BLaER1 (cell line): Measurements from ENCODE around the gene PARM1.

Experiments
- H3K27ac ChIP-seq: shearing (Covaris generic); formaldehyde crosslinking; 2 replicates; pipeline ENCODE4 v1.8.1; 2022
- H3K27me3 ChIP-seq: shearing (Covaris generic); formaldehyde crosslinking; 2 replicates; pipeline ENCODE4 v1.8.1; 2022
- H3K36me3 ChIP-seq: shearing (Covaris generic); formaldehyde crosslinking; 2 replicates; pipeline ENCODE4 v1.8.1; 2022
- H3K4me1 ChIP-seq: shearing (Covaris generic); formaldehyde crosslinking; 2 replicates; pipeline ENCODE4 v1.8.1; 2022
- H3K4me2 ChIP-seq: shearing (Covaris generic); formaldehyde crosslinking; 2 replicates; pipeline ENCODE4 v1.8.1; 2022
- H3K4me3 ChIP-seq: shearing (Covaris generic); formaldehyde crosslinking; 2 replicates; pipeline ENCODE4 v1.8.1; 2022
- H3K9ac ChIP-seq: shearing (Covaris generic); formaldehyde crosslinking; 2 replicates; pipeline ENCODE4 v1.8.1; 2022
- H3K9me3 ChIP-seq: shearing (Covaris generic); formaldehyde crosslinking; 2 replicates; pipeline ENCODE4 v1.8.1; 2022
- H4K20me1 ChIP-seq: shearing (Covaris generic); formaldehyde crosslinking; 2 replicates; pipeline ENCODE4 v1.8.1; 2022
- Cebpa-rat ChIP-seq: shearing (Covaris generic); IDR thresholded peaks from 2 replicates; pipeline ENCODE4 v1.8.1; 2022

The PARM1 gene

DNA sequence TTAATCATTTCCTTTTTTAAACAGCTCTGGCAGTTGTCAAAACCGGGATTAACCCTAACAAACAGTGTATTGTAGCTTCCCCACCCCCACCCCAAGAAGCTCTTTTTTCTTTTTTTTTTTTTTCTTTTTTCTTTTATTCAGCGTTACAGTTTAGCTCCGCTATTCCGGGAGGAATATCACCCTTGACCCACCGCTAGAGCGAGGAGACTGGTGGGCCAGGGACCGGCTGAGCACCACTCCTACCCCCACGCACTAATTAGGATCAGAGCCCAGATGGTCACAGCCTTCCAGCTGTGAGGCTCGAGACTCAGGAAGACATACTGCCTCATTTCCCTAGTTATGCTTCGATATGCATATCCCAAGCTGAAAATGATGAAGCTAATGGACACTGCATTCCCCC is 2.0 kb downstream of the PARM1 start:
- Histone ChIP-seq H3K4me3 (no peak overlapping the region), H3K4me1 (no peaks in the 10 kb centered on the region), H3K36me3 (no peaks in the 10 kb centered on the region), H3K9ac (no peak overlapping the region), H3K9me3 (peaks cover 30% of the 10 kb centered on the region), H3K27ac (no peak overlapping the region), H3K4me2 (no peak overlapping the region), H3K27me3 (no peaks in the 10 kb centered on the region), H4K20me1 (no peaks in the 10 kb centered on the region)
- TF ChIP-seq Cebpa-rat = no peak

DNA sequence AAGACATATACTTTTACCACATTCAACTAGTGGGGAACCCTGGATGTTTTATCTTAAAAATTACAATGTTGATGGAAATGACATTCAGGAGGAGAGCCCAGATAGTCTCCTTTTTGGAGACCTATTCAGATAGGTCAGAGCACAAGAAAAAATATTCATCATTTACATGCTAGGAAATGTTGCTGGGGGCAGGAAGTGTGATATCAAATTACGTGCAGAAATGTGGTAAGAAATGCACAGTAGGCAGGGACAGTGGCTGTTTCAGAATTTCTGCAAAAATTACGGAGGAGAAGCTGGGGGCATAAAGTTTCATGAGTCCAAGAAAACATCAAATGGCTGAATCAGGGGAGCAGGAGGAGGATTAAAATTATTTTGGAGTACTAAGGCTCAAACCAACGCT is 8.2 kb downstream of the PARM1 start:
- H3K4me3 ChIP-seq = no peak overlapping the region
- H3K4me1 ChIP-seq = no peaks in the 10 kb centered on the region
- no peak for TF ChIP-seq Cebpa-rat
- no peak overlapping the region for H3K4me2 ChIP-seq
- no peaks in the 10 kb centered on the region for H4K20me1 ChIP-seq
- no peaks in the 10 kb centered on the region for H3K36me3 ChIP-seq
- no peaks in the 10 kb centered on the region for H3K9me3 ChIP-seq
- H3K27me3 ChIP-seq = no peaks in the 10 kb centered on the region
- H3K27ac ChIP-seq = no peak overlapping the region
- H3K9ac ChIP-seq = no peak overlapping the region

DNA sequence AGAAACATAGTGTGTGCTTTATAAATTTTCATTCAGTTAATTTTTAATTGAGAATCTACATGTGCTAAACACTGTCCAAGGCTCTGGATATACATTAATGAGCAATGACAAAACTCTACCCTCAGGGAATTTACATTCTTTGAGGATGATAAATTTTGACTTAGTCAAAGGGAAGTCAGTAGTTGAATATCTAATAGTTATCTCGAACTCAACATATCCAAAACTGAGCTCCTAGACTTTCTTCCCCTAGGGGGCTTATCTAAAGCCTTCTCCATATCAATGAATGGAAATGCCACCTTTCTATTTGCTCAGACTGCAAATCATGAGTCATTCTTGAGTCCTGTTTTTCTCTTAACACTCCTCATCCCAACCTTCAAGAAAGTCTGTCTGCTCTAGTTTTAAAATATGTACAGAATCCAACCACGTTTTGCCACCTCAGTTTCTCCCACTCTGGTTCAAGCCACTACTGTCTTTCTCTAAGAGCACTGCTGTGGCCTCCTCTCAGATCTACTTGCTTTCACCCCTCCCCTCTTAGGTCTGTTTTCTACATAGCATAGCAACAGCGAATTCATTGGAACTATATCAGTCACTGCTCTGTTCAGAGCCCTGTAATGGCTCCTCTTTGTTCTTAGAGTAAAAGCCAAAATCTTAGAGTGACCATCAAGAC is 9.5 kb downstream of the PARM1 start:
- Histone ChIP-seq H3K4me1 (no peaks in the 10 kb centered on the region), H3K9ac (no peak overlapping the region), H3K4me3 (no peak overlapping the region), H3K9me3 (no peaks in the 10 kb centered on the region), H3K4me2 (no peak overlapping the region), H3K27ac (no peak overlapping the region), H4K20me1 (no peaks in the 10 kb centered on the region), H3K27me3 (no peaks in the 10 kb centered on the region), H3K36me3 (no peaks in the 10 kb centered on the region)
- TF ChIP-seq Cebpa-rat = no peak

DNA sequence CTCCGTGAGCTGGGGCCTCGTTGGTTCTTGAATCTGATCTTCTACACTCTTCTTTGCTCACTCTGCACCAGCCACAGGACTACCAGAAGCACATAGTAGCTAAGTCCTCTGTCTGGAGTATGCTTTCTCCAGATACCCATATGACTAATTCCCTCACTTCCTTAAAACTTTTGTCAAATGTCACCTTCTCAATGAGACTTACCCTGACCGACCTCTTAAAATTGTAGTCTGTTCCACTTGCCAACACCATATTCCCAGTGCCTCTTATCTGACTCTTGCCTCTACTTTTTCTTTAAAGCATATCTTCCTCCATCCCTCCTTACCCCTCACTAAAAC is 10.0 kb downstream of the PARM1 start:
- no peak for TF ChIP-seq Cebpa-rat

DNA sequence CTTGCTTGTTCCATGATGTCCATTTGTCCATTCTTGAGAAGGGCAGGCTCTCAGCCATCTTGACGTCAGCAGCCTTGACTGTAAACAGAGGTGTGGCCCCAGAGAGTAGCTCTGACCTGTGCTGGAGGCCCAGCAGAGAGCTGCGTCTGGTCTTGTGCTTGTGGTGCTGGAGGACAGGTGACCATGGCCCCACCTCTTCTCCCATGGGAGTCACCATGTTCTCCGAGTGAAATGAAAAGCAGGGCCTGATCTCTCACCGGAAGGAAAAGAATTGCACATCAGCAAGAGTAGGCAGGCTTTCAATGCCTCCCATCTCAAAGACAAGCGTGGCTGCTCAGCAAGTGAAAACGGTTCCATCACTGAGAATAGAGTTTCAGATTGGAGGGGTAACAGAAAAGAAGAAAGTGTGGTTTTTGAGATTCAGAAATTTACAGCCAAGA is 11.5 kb downstream of the PARM1 start:
- Histone ChIP-seq H3K9me3 (no peaks in the 10 kb centered on the region), H3K27ac (no peak overlapping the region), H3K4me3 (no peak overlapping the region), H3K36me3 (no peaks in the 10 kb centered on the region), H3K27me3 (no peaks in the 10 kb centered on the region), H4K20me1 (no peaks in the 10 kb centered on the region), H3K4me2 (no peak overlapping the region), H3K9ac (no peak overlapping the region), H3K4me1 (no peaks in the 10 kb centered on the region)
- TF ChIP-seq Cebpa-rat = no peak

More for the DNA sequence above, 10.0 kb downstream of the PARM1 start:
- no peaks in the 10 kb centered on the region for H3K9me3 ChIP-seq
- H3K9ac ChIP-seq = no peak overlapping the region
- H3K27ac ChIP-seq = no peak overlapping the region
- no peaks in the 10 kb centered on the region for H4K20me1 ChIP-seq
- H3K36me3 ChIP-seq = no peaks in the 10 kb centered on the region
- no peaks in the 10 kb centered on the region for H3K27me3 ChIP-seq
- no peak overlapping the region for H3K4me2 ChIP-seq
- H3K4me3 ChIP-seq = no peak overlapping the region
- no peaks in the 10 kb centered on the region for H3K4me1 ChIP-seq

DNA sequence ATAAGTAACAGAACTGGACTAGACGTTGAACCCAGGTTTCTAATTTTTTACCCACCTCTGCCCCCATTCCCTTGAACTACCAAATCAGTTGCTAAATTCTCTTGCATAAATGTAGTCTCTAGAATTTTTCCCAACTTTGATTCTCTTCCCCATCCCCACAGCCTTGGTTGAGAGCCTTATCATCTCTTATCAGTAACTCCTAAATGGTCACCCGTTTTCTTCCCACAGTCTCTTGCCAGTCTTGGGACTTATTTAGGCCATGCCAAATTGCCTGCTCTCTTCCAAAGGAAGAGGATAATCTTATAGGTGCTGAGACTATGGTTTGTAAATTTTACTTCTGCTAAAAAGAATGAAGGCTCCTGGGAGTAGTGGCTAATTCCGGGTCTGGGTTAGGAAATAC is 13.3 kb downstream of the PARM1 start:
- H3K27ac ChIP-seq = no peak overlapping the region
- TF ChIP-seq Cebpa-rat = no peak
- no peak overlapping the region for H3K4me3 ChIP-seq
- no peak overlapping the region for H3K4me2 ChIP-seq
- H3K9me3 ChIP-seq = no peaks in the 10 kb centered on the region
- no peaks in the 10 kb centered on the region for H3K27me3 ChIP-seq
- no peak overlapping the region for H3K9ac ChIP-seq
- H3K4me1 ChIP-seq = no peaks in the 10 kb centered on the region
- no peaks in the 10 kb centered on the region for H4K20me1 ChIP-seq
- no peaks in the 10 kb centered on the region for H3K36me3 ChIP-seq

DNA sequence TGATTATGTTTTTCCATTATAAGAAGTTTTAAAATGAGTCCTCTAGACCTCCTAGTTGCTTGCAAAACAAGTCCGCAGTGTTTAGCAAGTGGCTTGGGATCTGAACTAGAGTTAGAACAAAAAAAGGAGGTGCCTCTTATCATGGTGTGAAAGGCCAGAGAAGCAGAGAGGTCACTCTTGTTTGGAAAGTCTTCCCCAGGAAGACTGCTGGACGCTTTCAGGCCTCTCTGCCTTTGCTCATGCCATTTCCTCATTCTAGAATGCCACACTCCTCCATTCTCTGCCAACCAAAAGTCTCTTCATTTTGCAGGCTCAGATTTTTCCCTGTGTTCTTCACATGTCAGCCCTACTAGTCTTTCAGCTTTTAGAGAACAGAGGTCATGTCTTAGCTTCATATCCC is 14.9 kb downstream of the PARM1 start:
- no peaks in the 10 kb centered on the region for H3K9me3 ChIP-seq
- no peak overlapping the region for H3K9ac ChIP-seq
- no peak overlapping the region for H3K4me3 ChIP-seq
- TF ChIP-seq Cebpa-rat = no peak
- no peaks in the 10 kb centered on the region for H3K27me3 ChIP-seq
- no peaks in the 10 kb centered on the region for H3K4me1 ChIP-seq
- H3K4me2 ChIP-seq = no peak overlapping the region
- H4K20me1 ChIP-seq = no peaks in the 10 kb centered on the region
- H3K36me3 ChIP-seq = no peaks in the 10 kb centered on the region
- no peak overlapping the region for H3K27ac ChIP-seq

DNA sequence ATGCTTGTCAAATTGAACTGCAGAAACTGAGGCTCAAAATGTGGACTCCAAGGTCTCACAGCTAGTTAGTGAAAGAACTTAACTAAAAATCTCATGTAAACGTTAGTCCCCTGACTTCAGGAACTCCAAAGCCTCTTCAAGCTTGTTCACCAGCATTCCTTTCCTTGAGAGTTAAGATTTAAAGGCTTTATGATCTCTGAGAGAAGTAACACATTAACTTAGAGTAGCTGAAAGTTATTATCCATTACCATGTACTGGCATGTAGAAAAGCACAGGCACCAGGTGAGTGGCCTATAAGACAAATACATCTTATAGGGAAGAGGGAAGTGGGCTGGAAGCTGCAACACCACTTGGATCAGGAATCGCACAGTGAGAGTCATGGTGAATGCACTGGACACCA is 15.3 kb downstream of the PARM1 start:
- no peaks in the 10 kb centered on the region for H3K36me3 ChIP-seq
- H3K27ac ChIP-seq = no peak overlapping the region
- no peaks in the 10 kb centered on the region for H3K27me3 ChIP-seq
- no peak overlapping the region for H3K9ac ChIP-seq
- no peaks in the 10 kb centered on the region for H4K20me1 ChIP-seq
- no peaks in the 10 kb centered on the region for H3K4me1 ChIP-seq
- H3K9me3 ChIP-seq = no peaks in the 10 kb centered on the region
- H3K4me2 ChIP-seq = no peak overlapping the region
- TF ChIP-seq Cebpa-rat = no peak
- no peak overlapping the region for H3K4me3 ChIP-seq

DNA sequence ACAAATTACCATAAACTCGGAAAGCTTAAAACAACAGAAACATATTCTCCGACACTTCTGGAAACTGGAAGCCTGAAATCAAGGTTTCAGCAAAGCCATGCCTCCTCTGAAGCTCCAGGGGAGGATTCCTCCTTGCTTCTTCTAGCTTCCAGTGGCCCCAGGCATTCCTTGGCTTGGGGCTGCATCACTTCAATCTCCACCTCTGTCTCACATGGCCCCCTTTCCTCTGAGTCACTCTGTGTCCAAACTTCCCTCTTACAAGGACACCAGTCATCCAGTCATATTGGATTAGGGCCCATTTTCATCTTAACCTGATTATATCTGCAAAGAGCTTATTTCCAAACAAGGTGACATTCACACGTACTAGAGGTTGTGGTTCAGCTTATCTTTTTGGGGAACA is 17.3 kb downstream of the PARM1 start:
- Histone ChIP-seq H3K4me1 (no peaks in the 10 kb centered on the region), H3K27me3 (no peaks in the 10 kb centered on the region)

DNA sequence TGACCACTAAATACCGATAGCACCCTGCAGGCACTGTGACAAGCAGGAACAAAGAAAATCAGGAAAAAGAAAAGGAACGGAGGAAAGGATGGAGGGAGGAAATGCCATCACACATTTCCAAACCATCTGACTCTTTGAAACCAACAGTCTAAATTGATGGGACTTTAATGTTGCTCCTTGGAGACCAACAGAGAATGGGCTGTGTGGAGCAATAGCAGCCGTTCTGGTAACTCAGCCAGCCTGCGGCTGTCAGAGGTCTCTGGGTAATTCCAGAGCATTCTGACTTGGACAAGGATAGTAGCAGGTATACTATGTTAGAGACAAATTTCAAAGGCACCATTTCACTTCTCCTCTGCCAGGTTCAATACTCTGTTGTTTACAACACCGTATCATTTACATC is 18.0 kb downstream of the PARM1 start:
- Histone ChIP-seq H3K36me3 (no peaks in the 10 kb centered on the region), H3K9ac (no peak overlapping the region), H3K9me3 (no peaks in the 10 kb centered on the region), H3K27ac (no peak overlapping the region), H3K4me2 (no peak overlapping the region), H3K4me3 (no peak overlapping the region), H4K20me1 (no peaks in the 10 kb centered on the region), H3K4me1 (no peaks in the 10 kb centered on the region), H3K27me3 (no peaks in the 10 kb centered on the region)
- no peak for TF ChIP-seq Cebpa-rat

More for the DNA sequence above, 17.3 kb downstream of the PARM1 start:
- TF ChIP-seq Cebpa-rat = no peak
- Histone ChIP-seq H3K4me3 (no peak overlapping the region), H3K4me2 (no peak overlapping the region), H3K9me3 (no peaks in the 10 kb centered on the region), H3K27ac (no peak overlapping the region), H3K36me3 (no peaks in the 10 kb centered on the region), H4K20me1 (no peaks in the 10 kb centered on the region), H3K9ac (no peak overlapping the region)

DNA sequence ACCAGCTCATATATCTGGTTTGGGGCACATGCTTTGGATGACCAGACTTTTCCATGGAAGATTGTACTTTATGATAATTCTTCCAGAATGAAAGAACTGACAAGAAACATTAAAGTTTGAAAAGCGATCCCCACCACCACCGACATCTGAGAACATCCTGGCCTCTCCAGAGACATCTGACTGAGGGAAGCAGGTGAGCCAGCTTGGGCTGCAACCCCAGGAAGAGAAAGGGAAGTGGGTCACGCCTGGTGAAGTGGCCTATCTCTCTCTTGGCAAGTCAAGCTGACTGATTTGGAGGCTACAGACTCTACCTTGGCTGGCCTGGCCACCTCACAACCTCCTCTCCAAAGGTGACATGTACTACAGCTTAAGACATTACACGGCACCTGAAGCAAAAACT is 20.7 kb downstream of the PARM1 start:
- Histone ChIP-seq H3K9ac (no peak overlapping the region), H3K27ac (no peak overlapping the region), H3K36me3 (no peaks in the 10 kb centered on the region), H3K27me3 (no peaks in the 10 kb centered on the region), H3K4me2 (no peak overlapping the region), H3K4me1 (no peaks in the 10 kb centered on the region), H4K20me1 (no peaks in the 10 kb centered on the region), H3K9me3 (no peaks in the 10 kb centered on the region), H3K4me3 (no peak overlapping the region)
- no peak for TF ChIP-seq Cebpa-rat
